Measurements from ENCODE around the gene PDSS2. TPM values are rescaled to one million over a fixed set of nuclear protein-coding genes. Genes with fewer than 3 reads are reported as not detected.

The PDSS2 gene
- total and polyA plus RNA-seq, 8 donors, result 2.7 to 10.1 (median 6.2) TPM

DNA sequence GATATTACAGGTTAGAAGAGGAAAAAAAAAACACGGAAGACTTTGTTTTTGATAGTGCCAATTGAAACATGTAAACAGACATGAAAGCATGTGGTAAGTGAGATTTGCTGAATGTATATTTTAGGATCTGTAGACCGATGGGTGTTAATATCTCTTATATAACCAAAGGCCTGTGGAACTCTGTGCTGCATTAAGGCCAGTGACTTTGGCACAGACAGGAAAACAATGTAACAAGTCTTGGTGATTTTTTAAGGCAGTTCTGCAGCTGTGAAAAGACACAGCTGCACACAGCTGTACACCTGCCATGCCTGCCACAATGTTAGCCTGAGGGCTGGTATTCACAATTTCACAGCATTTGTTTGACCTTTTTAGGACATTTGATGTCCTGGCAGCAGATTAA lies 36.6 kb upstream of the PDSS2 start:
- H3K4me1 ChIP-seq, result peaks cover 0 to 5% (median 0%) of the 10 kb centered on the region in 3 donors
- no peak overlapping the region for H3K4me3 ChIP-seq
- FAIRE-seq, result no peak
- peak overlapping the region in 1 of 4 donors; percentile 10 for H3K27ac ChIP-seq
- 45 to 54% methylated on average over 2 of the region's 2 CpGs for WGBS, 2 donors
- no peaks in the 10 kb centered on the region for H3K27me3 ChIP-seq
- no peaks in the 10 kb centered on the region for H3K36me3 ChIP-seq
- no peak for ATAC-seq
- no peaks in the 10 kb centered on the region for H3K9me3 ChIP-seq
- DNase-seq, result no peak
- TF ChIP-seq CTCF (IDR thresholded peaks at IDR 0.05), result no peak
- intact Hi-C loops (cut with DNase I), result no loop called here

- intact Hi-C loops (cut with DNase I), result no loop called here
- ATAC-seq (no peak), DNase-seq (no peak), FAIRE-seq (no peak)
- Histone ChIP-seq H3K27me3 (no peaks in the 10 kb centered on the region), H3K36me3 (no peaks in the 10 kb centered on the region), H3K9me3 (no peaks in the 10 kb centered on the region), H3K27ac (peak overlapping the region in 1 of 4 donors; percentile 2), H3K4me1 (peaks cover 0 to 5% (median 0%) of the 10 kb centered on the region in 3 donors), H3K4me3 (no peak overlapping the region)
- no peak for TF ChIP-seq CTCF (IDR thresholded peaks at IDR 0.05)
- 52 to 64% methylated on average over 7 of the region's 7 CpGs for WGBS, 2 donors
Observed at GRCh38 chr6:107495196-107495643, 35.9 kb upstream of the PDSS2 start.

GRCh38 chr6:107493158-107494057 lies 34.0 kb upstream of the PDSS2 start:
- H3K4me3 ChIP-seq, result no peak overlapping the region
- peak overlapping the region in 3 of 4 donors; percentile 5 to 9 (median 6) for H3K27ac ChIP-seq
- peaks cover 0 to 5% (median 0%) of the 10 kb centered on the region in 3 donors for H3K4me1 ChIP-seq
- WGBS, 2 donors, result 49 to 50% methylated on average over 12 of the region's 12 CpGs
- no peak for TF ChIP-seq CTCF (IDR thresholded peaks at IDR 0.05)
- intact Hi-C loops (cut with DNase I), result no loop called here
- DNase-seq (no peak), FAIRE-seq (no peak), ATAC-seq (peak in 1 of 4 donors; percentile 23)
- no peaks in the 10 kb centered on the region for H3K27me3 ChIP-seq
- H3K36me3 ChIP-seq, result no peaks in the 10 kb centered on the region
- H3K9me3 ChIP-seq, result no peaks in the 10 kb centered on the region

- intact Hi-C loops (cut with DNase I), result no loop called here
- DNase-seq (no peak), ATAC-seq (no peak), FAIRE-seq (no peak)
- Histone ChIP-seq H3K9me3 (no peaks in the 10 kb centered on the region), H3K27me3 (no peaks in the 10 kb centered on the region), H3K4me3 (peak overlapping the region in 2 of 4 donors; percentile 55 to 72), H3K4me1 (peaks cover 0 to 5% (median 0%) of the 10 kb centered on the region in 3 donors), H3K36me3 (no peaks in the 10 kb centered on the region), H3K27ac (no peak overlapping the region)
- no peak for TF ChIP-seq CTCF (IDR thresholded peaks at IDR 0.05)
- 62 to 70% methylated on average over 14 of the region's 14 CpGs for WGBS, 2 donors
Observed at GRCh38 chr6:107491760-107492660, 32.6 kb upstream of the PDSS2 start.
